Loucy (cell line): Measurements from ENCODE around the gene SLCO6A1.

Experiments
- CTCF ChIP-seq: fragments of 200-600 bp; sonication (generic); conservative IDR thresholded peaks from 2 replicates; pipeline ENCODE4 v1.5.1; 2014; ENCODE audit warnings: mild to moderate bottlenecking, antibody characterized with exemption, low read length
- EZH2phosphoT487 ChIP-seq: fragments of 200-600 bp; IDR thresholded peaks from 2 replicates; pipeline ENCODE4 v1.6.1; 2018; ENCODE audit warnings: antibody characterized with exemption, mild to moderate bottlenecking, moderate library complexity, borderline replicate concordance

- TF ChIP-seq CTCF (no peak), EZH2phosphoT487 (no peak)
Observed at GRCh38 chr5:102527547-102527946, 28.7 kb upstream of the SLCO6A1 start.
